ENCODE results near the gene CNTNAP1. TPM values are rescaled to one million over a fixed set of nuclear protein-coding genes. Genes with fewer than 3 reads are reported as not detected.

The CNTNAP1 gene
- total and polyA plus RNA-seq, 10 of the 15 experiments (the other 5 are each of a cell fraction or from before 2014, with no cell fraction given): 0.95 to 29.9 (median 10.4) TPM

DNA sequence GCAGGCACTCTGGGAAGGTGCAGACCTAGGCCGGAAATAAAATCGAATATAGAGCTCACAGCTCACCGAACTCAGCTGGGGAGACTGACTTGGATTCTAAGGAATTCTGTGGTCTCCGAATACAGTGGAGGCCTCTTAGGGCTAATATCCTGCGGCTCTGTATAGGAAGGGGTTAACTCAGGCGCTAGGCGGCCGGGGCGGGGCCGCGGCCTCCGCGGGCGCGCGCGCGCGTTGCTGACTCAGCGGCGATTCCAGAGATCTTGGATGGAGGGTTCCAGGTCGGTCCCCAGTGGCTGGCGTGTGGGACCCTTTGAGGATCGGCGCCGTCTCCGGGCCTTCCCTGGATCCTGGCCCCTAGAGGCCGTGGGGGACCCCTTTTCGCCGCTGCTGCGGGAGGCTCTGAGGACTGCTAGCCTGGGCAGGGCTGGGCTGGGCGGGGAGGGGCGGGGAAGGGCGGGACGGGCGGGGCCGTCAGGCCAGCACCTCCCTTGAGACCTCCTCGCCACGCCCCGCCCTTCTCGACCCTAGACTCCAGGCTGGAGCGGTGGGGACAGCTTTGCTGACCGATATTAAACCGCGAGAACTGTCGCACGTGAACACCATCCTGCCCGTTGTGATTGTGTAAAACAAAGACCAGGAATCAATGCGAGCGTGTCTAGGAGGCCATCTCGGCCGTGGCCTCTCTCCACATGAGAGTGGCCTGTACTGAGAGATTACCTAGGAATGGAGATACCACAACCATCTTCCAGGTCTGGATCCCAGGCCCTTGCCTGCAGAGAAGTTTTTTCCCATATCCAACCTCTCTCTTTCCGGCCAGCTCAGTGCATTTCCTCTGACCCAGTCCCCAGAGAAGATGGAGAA lies 4.2 kb upstream of the CNTNAP1 start (continued):
- TF ChIP-seq GABPA (IDR thresholded peaks at IDR 0.05; ENCODE audit: low read depth) (no peak), CREB1 (IDR thresholded peaks at IDR 0.05; ENCODE audit: low read depth) (no peak), MEF2B (IDR thresholded peaks at IDR 0.05; ENCODE audit: partially characterized antibody, poor library complexity, severe bottlenecking) (peak; percentile 73), RFX5 (IDR thresholded peaks at IDR 0.05; ENCODE audit: low read depth, low read length) (no peak), SP1 (IDR thresholded peaks at IDR 0.05; ENCODE audit: low read depth, low read length) (peak; percentile 32), TCF12 (IDR thresholded peaks at IDR 0.05; ENCODE audit: low read depth, low read length) (peak; percentile 28; the same call in 1 of the 2 replicates), WRNIP1 (IDR thresholded peaks at IDR 0.05; ENCODE audit: borderline replicate concordance, low read depth, low read length) (no peak), ETV6 (conservative IDR thresholded peaks at IDR 0.05 in 1 of 2, IDR thresholded peaks at IDR 0.05 in 1 of 2; ENCODE audit: borderline replicate concordance in 1 of 2, low read depth in 1 of 2) (no peak), YY1 (IDR thresholded peaks at IDR 0.05; ENCODE audit: low read depth, low read length) (peak; percentile 32; the same call in 1 of the 2 replicates), BHLHE40 (IDR thresholded peaks at IDR 0.05; ENCODE audit: borderline replicate concordance in 1 of 2, low read depth in 2 of 2, low read length in 1 of 2) (peak; percentile 88 to 94), PAX8 (IDR thresholded peaks at IDR 0.05) (no peak), MYB (IDR thresholded peaks at IDR 0.05; ENCODE audit: borderline replicate concordance, low read depth, low read length) (no peak), POLR2A (IDR thresholded peaks at IDR 0.05; ENCODE audit: low read depth, low read length) (peak; percentile 71), POLR2AphosphoS5 (IDR thresholded peaks at IDR 0.05; ENCODE audit: low read length) (peak; percentile 62), PBX3 (IDR thresholded peaks at IDR 0.05; ENCODE audit: insufficient replicate concordance, low read depth, low read length) (no peak)
- TF ChIP-seq, protein P1, sequence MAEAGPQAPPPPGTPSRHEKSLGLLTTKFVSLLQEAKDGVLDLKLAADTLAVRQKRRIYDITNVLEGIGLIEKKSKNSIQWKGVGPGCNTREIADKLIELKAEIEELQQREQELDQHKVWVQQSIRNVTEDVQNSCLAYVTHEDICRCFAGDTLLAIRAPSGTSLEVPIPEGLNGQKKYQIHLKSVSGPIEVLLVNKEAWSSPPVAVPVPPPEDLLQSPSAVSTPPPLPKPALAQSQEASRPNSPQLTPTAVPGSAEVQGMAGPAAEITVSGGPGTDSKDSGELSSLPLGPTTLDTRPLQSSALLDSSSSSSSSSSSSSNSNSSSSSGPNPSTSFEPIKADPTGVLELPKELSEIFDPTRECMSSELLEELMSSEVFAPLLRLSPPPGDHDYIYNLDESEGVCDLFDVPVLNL (IDR thresholded peaks at IDR 0.05; ENCODE audit: low read depth, low read length): no peak

Measured in GM12878 (cell line).